ENCODE data around the gene RNPS1. TPM values are rescaled to one million over a fixed set of nuclear protein-coding genes. Genes with fewer than 3 reads are reported as not detected.

The RNPS1 gene
- total and polyA plus RNA-seq, 12 donors, result 83.5 to 176 (median 110) TPM

GRCh38 chr16:2226245-2226793 is 41.6 kb downstream of the RNPS1 start:
- intact Hi-C loops (cut with DNase I), result no loop called here
- Histone ChIP-seq H3K27me3 (no peaks in the 10 kb centered on the region), H3K4me1 (replicated peaks in 1 of 2) (peaks cover 18 to 29% of the 10 kb centered on the region in 2 donors), H3K27ac (peak overlapping the region in 3 of 5 donors; percentile 17 to 24 (median 19)), H3K9me3 (replicated peaks in 1 of 3) (no peaks in the 10 kb centered on the region), H3K36me3 (replicated peaks in 1 of 2) (peaks cover 0 to 26% of the 10 kb centered on the region in 2 donors), H3K4me3 (no peak overlapping the region)
- 43 to 67% (median 48%) methylated on average over 7 to 9 of the region's 9 CpGs for WGBS, 4 donors
- DNase-seq, result peak in 1 of 7 donors; percentile 37
- TF ChIP-seq POLR2A (IDR thresholded peaks at IDR 0.05) (no peak), CTCF (IDR thresholded peaks at IDR 0.05) (no peak)

GRCh38 chr16:2223942-2224486 is 43.9 kb downstream of the RNPS1 start:
- WGBS, 4 donors, result 6 to 41% (median 16%) methylated on average over 4 to 22 of the region's 22 CpGs
- Histone ChIP-seq H3K27me3 (no peaks in the 10 kb centered on the region), H3K9me3 (replicated peaks in 1 of 3) (no peaks in the 10 kb centered on the region), H3K4me1 (replicated peaks in 1 of 2) (peaks cover 18 to 26% of the 10 kb centered on the region in 2 donors), H3K27ac (peak overlapping the region in 4 of 5 donors; percentile 74 to 87 (median 78)), H3K36me3 (replicated peaks in 1 of 2) (peaks cover 0 to 9% of the 10 kb centered on the region in 2 donors), H3K4me3 (peak overlapping the region; percentile 30 to 80 (median 71))
- TF ChIP-seq POLR2A (IDR thresholded peaks at IDR 0.05), result no peak
- TF ChIP-seq CTCF (IDR thresholded peaks at IDR 0.05), result peak in 2 of 6 experiments; percentile 16 to 24
- peak in 5 of 7 donors; percentile 55 to 71 (median 69) for DNase-seq
- intact Hi-C loops (cut with DNase I), result no loop called here

- H3K27ac ChIP-seq, result peak within 1 kb of the TSS in 4 of 5 donors; percentile 74 to 87 (median 79)
These were observed 44.5 kb downstream of the RNPS1 start, which contains the start of gene E4F1 for GRCh38 chr16:2223221-2223941. TSS of gene E4F1 (plus strand) at chr16:2223591. CDS start at chr16:2223614, 23 bp downstream.

More at GRCh38 chr16:2223221-2223941, 44.5 kb downstream of the RNPS1 start, which contains the start of gene E4F1:
- DNase-seq, result peak; percentile 99 to 100 (median 100)
- H3K9me3 ChIP-seq (replicated peaks in 1 of 3), result no peaks in the 10 kb centered on the region
- TF ChIP-seq CTCF (IDR thresholded peaks at IDR 0.05) (peak in 1 of 6 experiments; percentile 15), POLR2A (IDR thresholded peaks at IDR 0.05) (peak; percentile 93 to 94)
- peaks cover 18 to 26% of the 10 kb centered on the region in 2 donors for H3K4me1 ChIP-seq (replicated peaks in 1 of 2)
- H3K27me3 ChIP-seq, result no peaks in the 10 kb centered on the region
- peak within 1 kb of the TSS; percentile 30 to 80 (median 71) for H3K4me3 ChIP-seq
- intact Hi-C loops (cut with DNase I), result no loop called here
- H3K36me3 ChIP-seq (replicated peaks in 1 of 2), result peaks cover 0 to 2% of the 10 kb centered on the region in 2 donors
- WGBS, 4 donors, result 0 to 2% (median 0%) methylated on average over 9 to 82 of the region's 82 CpGs

All from adrenal gland (tissue), 12 donors.